WI38 (cell line): Measurements from ENCODE around the gene EGFL7.
A peak's percentile ranks its signal among the peaks of the same experiment; 100 is the strongest.

Experiments used
- H3K4me3 ChIP-seq: 2 replicates; pipeline ENCODE4 v1.5.1; 2011; ENCODE audit warnings: low read depth, mild to moderate bottlenecking, control low read depth, low read length
- CTCF ChIP-seq: IDR thresholded peaks from 2 replicates; pipeline ENCODE4 v1.5.1; 2012; ENCODE audit warnings: low read depth, mild to moderate bottlenecking, control low read depth, low read length

Gene EGFL7

DNA sequence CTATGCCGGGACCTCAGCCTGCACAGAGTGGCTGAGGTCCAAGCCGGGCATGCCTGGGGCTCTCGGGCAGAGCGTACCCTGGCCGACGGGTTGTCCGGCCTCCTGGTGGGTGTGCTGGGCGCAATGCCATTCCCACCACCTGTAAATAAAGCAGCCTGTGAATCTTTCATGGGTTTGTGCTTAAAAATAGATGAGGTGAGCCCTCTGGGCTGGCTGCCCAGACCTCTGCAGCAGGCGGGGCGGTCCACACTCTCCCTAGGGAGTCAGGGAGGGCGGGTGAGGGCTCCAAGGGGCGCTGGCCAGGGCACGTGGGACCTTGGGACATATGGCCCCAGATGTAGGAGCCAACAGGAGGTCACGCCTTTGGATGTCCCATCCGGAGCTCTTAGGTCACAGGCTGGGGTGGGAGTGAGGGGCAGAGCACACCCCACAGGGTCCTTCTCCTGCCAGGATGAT is 28.1 kb downstream of the EGFL7 start:
- TF ChIP-seq CTCF: no peak
- no peak overlapping the region for H3K4me3 ChIP-seq

GRCh38 chr9:136691316-136692184 is 28.8 kb downstream of the EGFL7 start:
- H3K4me3 ChIP-seq: no peak overlapping the region

DNA sequence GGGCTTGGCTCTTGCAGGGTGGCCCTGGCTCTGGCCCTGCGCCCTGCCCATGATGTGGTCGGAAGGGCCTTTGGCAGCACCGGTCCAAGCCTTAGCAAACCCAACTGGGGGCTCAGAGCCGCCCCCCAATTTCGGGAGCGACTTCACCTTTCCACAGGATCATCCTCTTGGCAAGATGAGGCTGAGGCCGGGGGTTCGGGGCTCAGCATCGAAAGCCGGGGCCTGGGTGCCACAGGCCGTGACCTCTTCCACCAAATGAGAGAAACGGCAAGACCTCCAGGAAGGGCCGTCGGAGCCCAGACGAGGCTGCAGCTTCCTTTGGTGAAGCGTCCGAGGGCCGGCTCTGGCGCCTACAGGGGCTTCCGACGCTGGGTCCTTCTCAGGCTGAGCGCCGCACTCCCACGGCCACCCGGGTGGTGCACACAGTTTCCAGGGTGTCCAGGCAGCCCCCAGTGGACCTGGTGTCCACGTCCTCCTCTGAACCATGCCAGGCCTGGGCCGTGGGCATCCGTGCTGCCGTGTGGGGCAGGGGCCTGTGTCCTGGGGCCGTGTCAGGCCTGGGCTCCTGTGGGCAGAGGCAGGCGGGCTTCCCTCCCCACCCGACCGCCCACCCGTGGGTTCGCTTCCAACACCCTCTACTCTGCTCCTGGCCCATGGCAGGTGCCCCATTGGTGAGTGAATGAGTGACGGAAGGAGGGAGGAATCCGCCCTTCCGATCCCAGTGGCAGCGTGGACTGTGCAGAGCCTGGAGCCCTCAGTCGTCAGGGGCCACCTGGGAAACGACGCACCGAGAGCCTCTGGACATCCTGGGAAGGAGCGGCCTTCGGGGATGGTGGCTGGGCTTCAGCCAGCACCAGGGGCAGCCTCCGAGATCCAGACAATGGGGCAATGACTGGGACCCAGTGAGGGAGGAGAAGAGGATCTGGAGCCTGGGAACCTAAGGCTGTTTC is 29.7 kb downstream of the EGFL7 start:
- no peak overlapping the region for H3K4me3 ChIP-seq
- no peak for TF ChIP-seq CTCF

More at GRCh38 chr9:136691316-136692184, 28.8 kb downstream of the EGFL7 start:
- TF ChIP-seq CTCF: no peak

GRCh38 chr9:136693135-136693489 is 30.4 kb downstream of the EGFL7 start:
- TF ChIP-seq CTCF: no peak
- H3K4me3 ChIP-seq: no peak overlapping the region

GRCh38 chr9:136693490-136694162 is 30.9 kb downstream of the EGFL7 start:
- no peak overlapping the region for H3K4me3 ChIP-seq
- no peak for TF ChIP-seq CTCF

- peak; percentile 55 for TF ChIP-seq CTCF
- H3K4me3 ChIP-seq: no peak overlapping the region
Measured at GRCh38 chr9:136694163-136694871, 31.6 kb downstream of the EGFL7 start.
